HG03066 (cell line): ENCODE data around the gene SOAT2.
"Not testable (repeated sequence)": the region's sequence is repeated elsewhere in the genome, so short reads cannot be mapped to it uniquely, and the experiment has no call there.

ENCODE experiments used
- ATAC-seq: cut with Tn5 transposase; IDR thresholded peaks from one replicate; pipeline ENCODE4 v1.9.1; 2021; ENCODE audit warnings: low read depth; ENCODE audit not compliant: unreplicated experiment

Gene SOAT2

DNA sequence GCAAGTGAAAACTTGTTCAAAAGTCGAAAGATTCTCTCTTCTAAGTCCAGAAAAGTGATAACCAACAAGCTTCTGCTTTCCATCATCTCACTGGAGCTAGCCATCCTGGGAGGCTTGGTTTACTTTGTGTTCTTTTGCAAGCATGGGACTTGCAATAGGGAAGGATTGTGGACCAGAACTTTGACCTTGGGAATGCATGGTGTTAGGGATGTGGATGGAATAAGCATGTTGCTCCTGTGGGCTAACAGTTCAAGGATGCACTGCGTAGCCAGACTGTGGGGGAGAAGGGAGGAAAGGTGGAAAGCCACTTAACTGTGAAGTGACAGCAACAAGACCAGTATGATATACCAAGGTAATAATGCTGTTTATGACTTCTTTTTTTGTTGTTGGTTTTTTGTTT lies 28.6 kb downstream of the SOAT2 start:
- ATAC-seq: no peak

- no peak for ATAC-seq
Measured at GRCh38 chr12:53133722-53134121, 30.4 kb downstream of the SOAT2 start.

GRCh38 chr12:53143355-53143754 lies 40.1 kb downstream of the SOAT2 start:
- no peak for ATAC-seq

- ATAC-seq: no peak
Measured at GRCh38 chr12:53145383-53146260, 42.3 kb downstream of the SOAT2 start.

DNA sequence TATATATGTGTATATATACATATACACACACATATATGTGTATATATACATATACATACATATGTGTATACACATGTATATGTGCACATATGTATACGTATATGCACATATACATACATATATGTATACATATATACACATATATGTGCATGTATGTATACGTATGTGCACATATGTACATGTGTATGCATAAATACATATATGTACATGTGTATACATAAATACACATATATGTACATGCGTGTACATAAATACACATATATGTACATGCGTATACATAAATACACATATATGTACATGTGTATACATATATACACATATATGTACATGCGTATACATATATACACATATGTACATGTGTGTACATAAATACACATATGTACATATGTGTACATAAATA lies 43.9 kb downstream of the SOAT2 start:
- ATAC-seq: no peak

- no peak for ATAC-seq
Measured at GRCh38 chr12:53147653-53148052, 44.4 kb downstream of the SOAT2 start.

- no peak for ATAC-seq
Measured at GRCh38 chr12:53151039-53151438, 47.8 kb downstream of the SOAT2 start.

DNA sequence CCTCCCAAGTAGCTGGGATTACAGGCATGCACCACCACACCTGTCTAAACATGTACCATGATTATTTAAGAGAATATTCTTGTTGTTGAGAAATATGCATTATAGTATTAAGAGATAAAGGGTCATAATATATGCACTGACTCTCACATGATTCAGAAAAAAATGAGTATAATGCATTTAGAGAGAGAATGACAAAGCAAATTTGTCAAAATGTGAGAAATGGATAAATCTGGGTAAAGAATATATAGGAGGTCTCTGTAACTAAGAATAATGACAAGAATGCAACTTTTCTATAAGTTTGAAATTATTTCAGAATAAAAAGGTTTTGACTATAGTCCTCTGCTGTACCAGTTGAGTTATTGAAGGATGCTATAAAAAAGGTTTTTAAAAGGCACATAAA lies 49.1 kb downstream of the SOAT2 start:
- no peak for ATAC-seq

DNA sequence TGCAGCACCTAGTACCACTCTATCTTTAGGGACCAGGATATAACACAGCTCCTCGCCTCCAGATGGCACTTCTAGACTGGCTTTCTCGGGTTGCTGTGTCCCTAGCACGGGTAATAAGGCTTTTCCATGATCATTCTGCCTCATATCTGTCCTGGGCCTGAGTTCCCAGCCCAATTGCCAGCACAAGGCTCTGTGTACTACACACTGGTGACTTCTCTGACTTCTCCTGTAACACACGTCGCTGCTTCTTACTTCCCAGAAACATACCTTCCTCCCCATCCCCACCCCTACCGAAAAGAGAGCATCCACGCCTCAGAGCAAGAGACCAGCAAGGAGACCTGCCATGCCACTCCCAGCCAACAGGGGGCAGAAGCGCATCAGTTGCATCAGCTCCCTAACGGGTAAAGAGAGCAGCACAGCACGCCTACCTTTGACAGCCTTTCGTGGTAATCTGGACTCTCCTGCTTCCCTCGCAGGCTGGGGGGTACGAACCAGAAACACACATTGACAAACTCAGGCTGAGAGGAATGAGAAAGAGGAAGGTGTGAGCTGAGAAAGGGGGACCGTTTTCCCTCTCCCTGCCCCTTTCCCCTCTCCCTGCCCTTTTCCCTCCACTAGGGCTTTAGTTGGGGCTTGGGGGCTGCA lies 56.0 kb downstream of the SOAT2 start:
- ATAC-seq: peak; percentile 85

DNA sequence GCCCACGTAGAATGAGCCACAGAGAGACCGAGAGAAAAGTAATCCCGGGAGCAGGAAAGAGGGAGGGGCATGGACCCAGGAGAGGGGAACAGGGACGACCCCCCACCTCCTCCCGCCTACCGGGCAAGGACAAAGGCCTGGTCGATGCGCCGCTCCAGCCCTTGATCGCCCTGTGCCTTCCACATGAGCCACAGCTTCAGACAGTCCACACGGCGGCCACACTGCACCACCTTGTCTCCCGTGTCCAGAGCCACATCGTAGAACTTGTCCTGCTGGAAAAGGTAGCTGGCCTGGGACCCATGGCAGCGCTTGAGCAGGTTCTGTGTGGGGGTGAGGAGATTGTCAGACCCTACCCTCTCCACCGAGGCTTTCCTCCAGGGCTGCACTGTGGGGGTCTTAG lies 56.7 kb downstream of the SOAT2 start:
- ATAC-seq: no peak

DNA sequence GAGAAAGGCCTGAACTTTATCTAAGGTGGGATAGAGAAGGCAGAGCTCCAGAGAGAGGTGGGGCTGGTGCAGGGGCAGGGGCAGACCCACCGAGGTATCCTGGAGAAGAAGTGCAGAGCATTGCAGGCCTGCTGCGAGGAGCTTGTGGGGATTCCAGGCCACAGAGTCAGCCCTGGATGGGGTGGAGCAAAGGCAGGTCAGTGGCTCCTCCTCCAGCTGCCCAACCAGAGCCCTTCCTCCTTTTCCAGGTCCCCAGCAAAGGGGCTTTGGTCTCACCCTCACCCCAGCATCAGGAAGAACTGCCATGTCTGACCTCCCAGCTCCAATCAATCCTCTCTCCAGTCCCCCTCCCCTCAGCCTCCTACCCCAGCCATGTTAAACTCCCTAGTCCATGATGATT lies 57.4 kb downstream of the SOAT2 start:
- no peak for ATAC-seq

DNA sequence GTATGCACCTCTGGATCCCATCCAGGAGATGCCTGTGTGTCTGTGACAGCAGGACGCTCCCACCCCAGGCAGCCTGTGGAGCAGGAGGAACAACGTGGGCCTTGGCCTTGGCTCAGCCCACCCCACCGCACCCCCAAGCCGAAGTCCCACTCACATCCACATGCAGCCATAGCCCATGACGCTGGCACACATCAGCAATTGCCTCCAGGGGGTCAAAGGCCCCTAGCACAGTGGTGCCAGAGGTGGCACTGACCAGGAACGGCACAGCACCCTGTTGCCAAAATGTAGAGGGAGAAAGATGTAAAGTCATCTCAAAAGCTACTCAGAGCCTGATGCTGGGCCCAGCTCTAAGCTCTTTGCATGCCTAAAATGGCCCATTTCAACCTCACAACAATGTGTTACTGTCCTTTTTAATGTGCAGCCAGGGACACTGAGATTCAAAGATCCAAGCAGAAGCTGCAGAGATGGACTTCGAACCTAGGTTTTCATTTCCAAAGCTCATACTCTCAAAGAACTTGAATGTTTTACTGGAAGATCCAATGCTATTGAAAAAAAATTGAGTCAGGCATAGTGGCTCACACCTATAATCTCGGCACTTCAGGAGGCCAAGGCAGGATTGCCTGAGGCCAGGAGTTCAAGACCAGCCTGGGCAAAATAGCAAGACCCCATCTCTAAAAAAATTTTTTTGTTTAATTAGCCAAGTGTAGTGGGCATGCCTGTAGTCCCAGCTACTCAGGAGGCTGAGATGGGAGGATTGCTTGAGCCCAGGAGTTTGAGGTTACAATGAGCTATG lies 58.0 kb downstream of the SOAT2 start:
- no peak for ATAC-seq

GRCh38 chr12:53163008-53163407 lies 59.7 kb downstream of the SOAT2 start:
- ATAC-seq: not testable (repeated sequence)

- ATAC-seq: no peak
Measured at GRCh38 chr12:53166837-53167236, 63.6 kb downstream of the SOAT2 start.

DNA sequence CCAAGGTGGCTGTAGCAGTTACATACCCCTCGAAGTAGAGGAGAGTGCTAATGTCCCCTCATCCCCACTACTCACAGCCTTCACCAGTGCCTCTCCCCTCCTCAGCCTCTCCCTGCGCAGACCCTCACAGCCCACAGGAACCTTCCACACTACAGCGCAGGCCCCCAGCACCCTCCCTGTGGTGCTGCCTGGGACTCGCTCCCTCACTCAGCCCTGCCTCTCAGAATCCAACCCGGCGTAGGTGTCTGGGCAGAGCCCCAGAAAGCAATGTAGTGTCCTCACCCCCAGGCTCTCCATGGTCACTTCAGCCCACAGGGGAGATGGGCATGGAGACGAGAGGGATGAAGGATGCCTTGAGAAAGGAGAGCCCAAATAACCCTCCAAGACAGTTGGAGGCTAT lies 66.4 kb downstream of the SOAT2 start:
- no peak for ATAC-seq

DNA sequence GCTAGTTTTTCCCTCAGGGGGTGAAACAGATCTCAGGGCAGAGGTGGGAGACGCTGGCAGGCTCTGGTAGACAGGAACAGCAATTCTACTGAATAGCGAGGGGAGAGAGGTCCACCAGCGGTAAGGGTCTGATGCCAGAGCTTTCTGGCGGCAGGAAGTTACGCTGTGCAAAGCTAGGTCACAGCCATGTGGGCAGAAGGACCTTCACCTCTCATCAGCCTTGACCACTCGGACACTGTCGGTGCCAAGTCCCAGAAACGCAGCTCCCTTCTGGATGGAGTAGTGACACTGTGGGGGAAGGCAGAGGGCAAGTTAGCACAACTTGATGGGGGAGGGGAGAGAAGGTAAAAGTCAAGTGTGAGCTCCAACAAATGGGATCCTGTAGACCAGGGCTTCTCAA lies 66.9 kb downstream of the SOAT2 start:
- no peak for ATAC-seq

GRCh38 chr12:53170876-53171724 lies 67.8 kb downstream of the SOAT2 start:
- no peak for ATAC-seq

DNA sequence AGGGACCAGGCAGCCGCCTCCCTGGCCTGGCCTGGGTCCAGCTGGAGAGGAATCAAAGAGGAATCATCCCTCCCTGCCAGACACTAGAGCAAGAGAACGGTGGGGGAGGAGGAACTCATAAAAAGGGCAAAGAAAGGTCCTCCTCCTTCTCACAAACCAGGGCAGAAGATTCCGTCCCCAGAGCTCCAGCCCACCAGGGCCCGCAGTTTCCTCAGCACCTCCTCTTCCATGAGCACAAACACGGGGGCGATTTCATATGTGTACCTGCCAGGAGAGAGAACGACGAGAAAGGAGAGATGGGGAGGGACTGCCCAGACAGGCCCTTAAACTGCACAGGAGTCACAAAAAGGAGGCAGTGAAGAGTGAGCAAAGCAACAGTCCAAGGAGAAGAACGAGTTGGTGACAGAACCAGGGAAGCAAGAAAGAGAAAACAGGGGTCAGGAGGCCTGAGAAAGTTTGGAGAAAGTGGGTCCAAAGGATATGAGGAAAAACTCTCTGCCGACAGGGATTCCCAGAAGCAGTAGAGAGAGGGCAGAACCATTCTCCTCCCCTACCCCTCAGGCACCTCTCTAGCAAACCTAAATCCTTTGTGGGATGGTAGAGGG lies 68.5 kb downstream of the SOAT2 start:
- ATAC-seq: no peak

DNA sequence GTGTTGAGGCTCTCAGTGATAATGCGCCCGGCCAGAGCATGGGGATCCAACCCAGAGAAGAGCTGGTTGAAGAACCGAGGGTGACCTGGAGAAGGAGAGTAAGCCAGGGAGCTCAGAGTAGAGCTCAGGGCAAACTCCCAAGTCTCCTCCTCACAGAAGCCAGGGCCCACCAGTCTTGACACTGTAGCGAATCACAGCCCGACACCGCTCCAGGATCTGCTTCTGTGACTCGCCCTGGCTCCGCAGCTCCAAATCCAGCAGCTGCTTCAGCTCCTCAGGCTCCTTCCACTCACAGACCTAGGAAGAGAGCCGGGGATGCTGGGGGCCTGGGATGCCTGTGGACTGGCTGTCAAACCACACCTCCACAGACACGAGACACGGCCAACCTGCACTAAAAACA lies 69.1 kb downstream of the SOAT2 start:
- ATAC-seq: no peak

DNA sequence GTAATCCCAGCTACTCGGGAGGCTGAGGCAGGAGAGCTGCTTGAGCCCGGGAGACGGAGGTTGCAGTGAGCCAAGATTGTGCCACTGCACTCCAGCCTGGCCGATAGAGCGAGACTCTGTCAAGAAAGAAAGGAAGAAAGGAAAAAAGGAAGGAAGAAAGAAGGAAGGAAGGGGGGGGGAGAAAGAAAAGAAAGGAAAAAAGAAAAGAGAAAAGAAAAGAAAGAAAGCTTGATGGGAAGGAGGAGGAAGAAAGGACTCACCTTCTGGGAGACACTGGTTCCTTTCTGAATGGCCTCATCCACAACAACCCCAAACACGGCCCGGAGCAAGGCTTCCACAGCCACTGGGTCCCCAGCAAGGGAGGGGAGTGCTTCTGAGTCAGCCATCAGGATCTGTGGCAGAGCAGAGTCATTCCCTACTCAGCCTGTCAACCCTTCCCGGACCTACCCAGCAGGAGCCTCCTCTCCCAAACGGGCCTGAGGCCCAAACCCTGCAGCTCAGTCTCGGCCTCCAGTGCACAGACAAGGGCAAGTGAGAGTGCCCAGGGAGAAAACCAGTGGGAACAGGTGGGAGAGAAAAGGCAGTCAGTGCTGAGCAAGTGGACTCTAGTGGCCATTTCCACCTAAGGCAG lies 69.9 kb downstream of the SOAT2 start:
- ATAC-seq: no peak
